H1 (cell line): Measurements from ENCODE around the gene PKIB. TPM values are rescaled to one million over a fixed set of nuclear protein-coding genes. Genes with fewer than 3 reads are reported as not detected.

Source experiments
- CTCF ChIA-PET: fragments of 300-600 bp; sonication (Branson Sonifier 250); formaldehyde crosslinking; loops from one replicate; lab custom pipeline; 2021; ENCODE audit not compliant: partially characterized antibody; lab: Charles Lee
- POLR2A ChIA-PET: fragments of 300-600 bp; sonication (Branson Sonifier 250); formaldehyde crosslinking; loops from one replicate; lab custom pipeline; 2021; ENCODE audit warnings: inconsistent platforms; ENCODE audit not compliant: partially characterized antibody; lab: Charles Lee
- DNase-seq, 2 experiments: peaks; one replicate each; pipeline versions ENCODE4 v3.0.0 to v3.0.0-alpha.2; 2010 to 2022; ENCODE audit warnings: low spot score in 2 of 2, low read depth in 1 of 2, mixed read lengths in 1 of 2
- FAIRE-seq: peaks from 2 replicates; lab custom pipeline; 2011; peaks lifted over from hg19 to GRCh38; lab: Jason Lieb, UNC
- H2AFZ ChIP-seq: 2 replicates; pipeline ENCODE4 v1.8.1; 2012; ENCODE audit warnings: low read length, inconsistent platforms
- H2AK5ac ChIP-seq: 2 replicates; pipeline ENCODE4 v1.6.1; 2013; ENCODE audit warnings: low read depth, low read length
- H2BK120ac ChIP-seq: replicated peaks from 2 replicates; pipeline ENCODE3; 2013; ENCODE audit warnings: low read depth, low read length, inconsistent platforms
- H2BK12ac ChIP-seq: 2 replicates; pipeline ENCODE4 v1.6.1; 2013; ENCODE audit warnings: low read depth, low read length
- H2BK15ac ChIP-seq: 2 replicates; pipeline ENCODE4 v1.6.1; 2013; ENCODE audit warnings: low read length
- H2BK20ac ChIP-seq: 2 replicates; pipeline ENCODE4 v1.6.1; 2013; ENCODE audit warnings: low read length
- H2BK5ac ChIP-seq: 2 replicates; pipeline ENCODE4 v1.6.1; 2013; ENCODE audit warnings: low read depth, low read length
- H3K14ac ChIP-seq: 2 replicates; pipeline ENCODE4 v1.6.1; 2013; ENCODE audit warnings: inconsistent platforms; ENCODE audit not compliant: insufficient read length
- H3K18ac ChIP-seq: 2 replicates; pipeline ENCODE4 v1.6.1; 2013; ENCODE audit warnings: low read length; ENCODE audit errors: extremely low read depth
- H3K23ac ChIP-seq: 2 replicates; pipeline ENCODE4 v1.6.1; 2013; ENCODE audit warnings: inconsistent platforms; ENCODE audit not compliant: insufficient read length
- H3K23me2 ChIP-seq: 2 replicates; pipeline ENCODE4 v1.6.1; 2013; ENCODE audit warnings: low read depth, low read length
- H3K27ac ChIP-seq: 2 replicates; pipeline ENCODE4 v1.6.1; 2011; ENCODE audit warnings: low read depth, low read length, inconsistent platforms
- H3K27me3 ChIP-seq, 4 experiments: replicated peaks in 1 of 4; 1 replicate in 1 of 4; 2 replicates in 3 of 4; pipeline versions ENCODE4 v1.6.1 to v1.8.1; 2011 to 2013; ENCODE audit warnings: low read length in 3 of 4, mild to moderate bottlenecking in 3 of 4, inconsistent platforms in 2 of 4, mixed read lengths in 2 of 4, moderate library complexity in 1 of 4; ENCODE audit not compliant: control insufficient read depth in 3 of 4, insufficient read depth in 3 of 4; ENCODE audit errors: extremely low read depth in 1 of 4
- H3K36me3 ChIP-seq, 4 experiments: 2 replicates each; pipeline versions ENCODE4 v1.6.1 to v1.8.1; 2011 to 2013; ENCODE audit warnings: mild to moderate bottlenecking in 4 of 4, low read length in 3 of 4, moderate library complexity in 2 of 4, control low read depth in 1 of 4, inconsistent platforms in 1 of 4; ENCODE audit not compliant: insufficient read depth in 4 of 4, control insufficient read depth in 2 of 4
- H3K4ac ChIP-seq: replicated peaks from 2 replicates; pipeline ENCODE3; 2013; ENCODE audit warnings: low read length, low read depth, mixed read lengths, inconsistent platforms; ENCODE audit not compliant: insufficient read length
- H3K4me1 ChIP-seq, 4 experiments: replicated peaks in 1 of 4; 1 replicate in 1 of 4; 2 replicates in 3 of 4; pipeline versions ENCODE4 v1.6.1 to v1.8.1; 2011 to 2013; ENCODE audit warnings: low read length in 3 of 4, inconsistent platforms in 2 of 4, mixed read lengths in 1 of 4; ENCODE audit not compliant: insufficient read depth in 4 of 4, control insufficient read depth in 3 of 4
- H3K4me2 ChIP-seq, 2 experiments: 2 replicates each; pipeline versions ENCODE4 v1.6.1 to v1.8.1; 2011 to 2013; ENCODE audit warnings: low read depth in 2 of 2, low read length in 2 of 2, control low read depth in 1 of 2, inconsistent platforms in 1 of 2, mild to moderate bottlenecking in 1 of 2; ENCODE audit not compliant: insufficient read depth in 1 of 2
- H3K4me3 ChIP-seq, 4 experiments: fragments of 200-600, 300-600 bp in 1 of 4; sonication (generic), shearing (Covaris generic), sonication (Bioruptor Twin) in 1 of 4; 2 replicates each; pipeline versions ENCODE4 v1.5.1 to v1.8.1; 2011 to 2016; ENCODE audit warnings: low read length in 4 of 4, low read depth in 3 of 4, control low read depth in 2 of 4, inconsistent platforms in 2 of 4, mild to moderate bottlenecking in 2 of 4, mixed read lengths in 1 of 4, moderate library complexity in 1 of 4; ENCODE audit not compliant: insufficient read depth in 2 of 4; ENCODE audit errors: extremely low read depth in 1 of 4
- H3K56ac ChIP-seq: replicated peaks from 2 replicates; pipeline ENCODE3; 2013; ENCODE audit warnings: low read depth, mild to moderate bottlenecking, mixed read lengths, low read length, inconsistent platforms; ENCODE audit not compliant: insufficient read length
- H3K79me1 ChIP-seq: 2 replicates; pipeline ENCODE4 v1.6.1; 2013; ENCODE audit warnings: low read depth, low read length, control low read depth
- H3K79me2 ChIP-seq, 2 experiments: 2 replicates each; pipeline versions ENCODE4 v1.6.1 to v1.8.1; 2012 to 2013; ENCODE audit warnings: low read length in 2 of 2, mild to moderate bottlenecking in 2 of 2, inconsistent platforms in 1 of 2; ENCODE audit not compliant: insufficient read depth in 2 of 2, control insufficient read depth in 1 of 2
- H3K9ac ChIP-seq, 4 experiments: replicated peaks in 1 of 4; 1 replicate in 1 of 4; 2 replicates in 3 of 4; pipeline versions ENCODE4 v1.6.1 to v1.8.1; 2011 to 2013; ENCODE audit warnings: low read depth in 3 of 4, low read length in 3 of 4, control low read depth in 2 of 4, mild to moderate bottlenecking in 2 of 4, moderate library complexity in 2 of 4, inconsistent platforms in 1 of 4; ENCODE audit errors: extremely low read depth in 1 of 4
- H3K9me3 ChIP-seq, 2 experiments: 2 replicates each; pipeline versions ENCODE4 v1.6.1 to v1.8.1; 2012 to 2013; ENCODE audit warnings: mild to moderate bottlenecking in 2 of 2, moderate library complexity in 2 of 2, control low read depth in 1 of 2, inconsistent platforms in 1 of 2, low read depth in 1 of 2, low read length in 1 of 2, mixed read lengths in 1 of 2; ENCODE audit not compliant: insufficient read depth in 2 of 2
- H4K20me1 ChIP-seq, 2 experiments: replicated peaks in 1 of 2; 2 replicates each; pipeline versions ENCODE3 to v1.8.1; 2011 to 2013; ENCODE audit warnings: inconsistent platforms in 2 of 2, low read length in 2 of 2, mild to moderate bottlenecking in 1 of 2; ENCODE audit not compliant: insufficient read depth in 2 of 2, control insufficient read depth in 1 of 2
- H4K5ac ChIP-seq: 2 replicates; pipeline ENCODE4 v1.6.1; 2013; ENCODE audit warnings: low read length, low read depth, mixed read lengths, inconsistent platforms; ENCODE audit not compliant: insufficient read length
- H4K8ac ChIP-seq: 2 replicates; pipeline ENCODE4 v1.8.0; 2013; ENCODE audit warnings: mild to moderate bottlenecking, moderate library complexity, low read length, inconsistent platforms; ENCODE audit not compliant: insufficient read depth; ENCODE audit errors: extremely low read depth
- H4K91ac ChIP-seq: replicated peaks from 2 replicates; pipeline ENCODE3; 2013; ENCODE audit warnings: low read length, mixed read lengths, inconsistent platforms; ENCODE audit not compliant: insufficient read length
- ASH2L ChIP-seq: fragments of 200-600, 300-600 bp; sonication (generic); IDR thresholded peaks from one replicate; pipeline ENCODE4 v1.7.1; 2017; ENCODE audit warnings: low read length
- BACH1 ChIP-seq: IDR thresholded peaks from 2 replicates; pipeline ENCODE4 v1.6.1; 2012; ENCODE audit warnings: low read length, improper control_type of control experiment
- BRCA1 ChIP-seq: IDR thresholded peaks from 2 replicates; pipeline ENCODE4 v1.6.1; 2012; ENCODE audit warnings: low read depth, low read length, improper control_type of control experiment
- CBX5 ChIP-seq: fragments of 300-800, 300-1000 bp; sonication (generic); IDR thresholded peaks from 2 replicates; pipeline ENCODE4 v1.7.1; 2016; ENCODE audit warnings: antibody characterized with exemption, low read length, low read depth
- CEBPB ChIP-seq: IDR thresholded peaks from 2 replicates; pipeline ENCODE4 v1.6.1; 2012; ENCODE audit warnings: low read depth, low read length
- EP300 ChIP-seq, 2 experiments: IDR thresholded peaks; 1 replicate in 1 of 2; 2 replicates in 1 of 2; pipeline ENCODE4 v1.6.1; 2011 to 2012; ENCODE audit warnings: low read depth in 2 of 2, low read length in 2 of 2, mild to moderate bottlenecking in 2 of 2, borderline replicate concordance in 1 of 2, inconsistent platforms in 1 of 2, moderate library complexity in 1 of 2
- JUN ChIP-seq: IDR thresholded peaks from 2 replicates; pipeline ENCODE4 v1.6.1; 2011; ENCODE audit warnings: low read depth, mild to moderate bottlenecking, improper control_type of control experiment, low read length
- POLR2A ChIP-seq, 2 experiments: IDR thresholded peaks; 1 replicate in 1 of 2; 2 replicates in 1 of 2; pipeline ENCODE4 v1.6.1; 2011; ENCODE audit warnings: low read depth in 2 of 2, low read length in 2 of 2, mild to moderate bottlenecking in 2 of 2; ENCODE audit errors: control extremely low read depth in 1 of 2
- RAD21 ChIP-seq, 2 experiments: IDR thresholded peaks in 1 of 2; conservative IDR thresholded peaks in 1 of 2; 2 replicates each; pipeline ENCODE4 v1.6.1; 2011; ENCODE audit warnings: low read depth in 2 of 2, low read length in 2 of 2, improper control_type of control experiment in 1 of 2, inconsistent platforms in 1 of 2, mild to moderate bottlenecking in 1 of 2, moderate library complexity in 1 of 2
- RNF2 ChIP-seq: fragments of 200-900, 300-1000 bp; sonication (generic); IDR thresholded peaks from 2 replicates; pipeline ENCODE4 v1.7.1; 2016; ENCODE audit warnings: borderline replicate concordance, low read depth, mild to moderate bottlenecking, antibody characterized with exemption, low read length; ENCODE audit not compliant: poor library complexity, severe bottlenecking; ENCODE audit errors: missing control alignments
- WGBS, 2 experiments: shearing (Covaris generic) in 1 of 2; methylation state at CpG; one replicate each; pipeline versions ENCODE4 v1.1.6 to v1.1.7; 2013 to 2015; ENCODE audit warnings: low lambda C conversion rate in 2 of 2, mixed read lengths in 2 of 2, inconsistent platforms in 1 of 2, low coverage in 1 of 2, missing lambda C conversion rate in 1 of 2; ENCODE audit not compliant: insufficient replicate concordance in 2 of 2, insufficient coverage in 1 of 2, insufficient read length in 1 of 2; ENCODE audit errors: extremely low coverage in 1 of 2, missing lambda C conversion rate in 1 of 2; 5-methylcytosine and 5-hydroxymethylcytosine counted together
- polyA plus RNA-seq, 7 experiments: library from polyadenylated mRNA; depleted of rRNA in 3 of 7; stranded (reverse) in 5 of 7; unstranded in 2 of 7; fragments of >200 nt in 5 of 7; fragments of 200-250 nt in 2 of 7; gene quantifications; 1 replicate in 5 of 7; 2 replicates in 1 of 7; 4 replicates in 1 of 7; pipeline versions ENCODE4 v1.2.1 to v1.2.3, GENCODE V29; 2011 to 2013; ENCODE audit warnings: missing spikeins in 2 of 7, mixed read lengths in 2 of 7
- total RNA-seq: library from RNA; stranded (reverse); fragmentation: NEBNext Ultra II Directional; extraction: Animal tissue kit (Norgen Biotek cat#: 25700); gene quantifications from 2 replicates; pipeline ENCODE4 v1.2.1, GENCODE V29; 2021
- TF ChIP-seq, protein P1 (sequence below): IDR thresholded peaks from 2 replicates; pipeline ENCODE4 v1.6.1; 2012; ENCODE audit warnings: inconsistent platforms

PKIB gene
- total and polyA plus RNA-seq, 2 of the 8 experiments (the other 6 are each of a cell fraction or from before 2014, with no cell fraction given), result 13.5 to 73.3 TPM

DNA sequence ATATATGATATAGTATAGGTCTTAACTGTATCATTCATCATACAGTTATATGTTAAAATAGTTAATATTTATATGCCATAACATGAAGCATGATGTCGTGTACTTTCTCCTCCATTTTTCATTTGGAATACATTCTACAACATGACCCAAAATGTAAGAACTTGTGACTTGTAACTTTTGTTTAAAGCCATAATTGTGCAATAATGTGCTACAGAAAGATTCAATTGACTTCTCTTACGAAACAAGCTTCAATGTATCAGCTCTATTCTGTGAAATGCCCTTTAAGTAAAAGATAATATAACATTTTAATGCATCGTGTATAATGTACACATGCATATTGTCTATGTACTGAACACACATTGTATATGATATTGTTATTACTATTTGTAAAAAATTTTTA is 92.6 kb downstream of the PKIB start:
- H3K23me2 ChIP-seq, result no peaks in the 10 kb centered on the region
- H3K4me3 ChIP-seq, result no peak overlapping the region
- H3K4ac ChIP-seq, result no peak overlapping the region
- FAIRE-seq (no peak), DNase-seq (no peak)
- no peaks in the 10 kb centered on the region for H4K20me1 ChIP-seq
- no peaks in the 10 kb centered on the region for H3K36me3 ChIP-seq
- H2BK12ac ChIP-seq, result no peak overlapping the region
- H3K27ac ChIP-seq, result no peak overlapping the region
- H3K79me1 ChIP-seq, result no peaks in the 10 kb centered on the region
- no peak overlapping the region for H2BK20ac ChIP-seq
- H4K91ac ChIP-seq, result no peak overlapping the region
- no peak overlapping the region for H2BK120ac ChIP-seq
- CTCF ChIA-PET, result interaction anchor here (1.3 to 2.1 kb wide), 2 partner anchors 10 to 13 kb away, joined by 6 to 9 read pairs; no protein-coding TSS in a partner anchor
- no peaks in the 10 kb centered on the region for H3K9me3 ChIP-seq
- no peak overlapping the region for H3K9ac ChIP-seq
- H3K14ac ChIP-seq, result no peak overlapping the region
- H3K23ac ChIP-seq, result no peak overlapping the region
- no peaks in the 10 kb centered on the region for H3K79me2 ChIP-seq
- no peak overlapping the region for H2BK5ac ChIP-seq
- no peak overlapping the region for H2AFZ ChIP-seq
- no peak overlapping the region for H3K18ac ChIP-seq
- 92% methylated on average over 3 of the region's 3 CpGs; no CpG with 5 or more reads in 1 of the 2 experiments for WGBS, 2 experiments
- H3K4me1 ChIP-seq, result peaks cover 0 to 2% (median 0%) of the 10 kb centered on the region in 4 experiments; a peak in 1 of 7 replicates
- H3K4me2 ChIP-seq, result no peak overlapping the region
- no peak overlapping the region for H4K8ac ChIP-seq
- POLR2A ChIA-PET, result no interaction called here
- H3K27me3 ChIP-seq, result peaks cover 0 to 2% (median 0%) of the 10 kb centered on the region in 4 experiments; a peak in 1 of 7 replicates
- H2BK15ac ChIP-seq, result no peak overlapping the region
- no peak overlapping the region for H2AK5ac ChIP-seq
- H4K5ac ChIP-seq, result no peak overlapping the region
- H3K56ac ChIP-seq, result no peak overlapping the region
- no peak for TF ChIP-seq POLR2A (IDR thresholded peaks at IDR 0.05; ENCODE audit: control extremely low read depth in 1 of 2, low read depth in 2 of 2, low read length in 2 of 2)
- no peak for TF ChIP-seq BRCA1
- TF ChIP-seq RAD21 (IDR thresholded peaks at IDR 0.05 in 1 of 2, conservative IDR thresholded peaks at IDR 0.05 in 1 of 2; ENCODE audit: low read depth in 2 of 2, low read length in 2 of 2), result no peak
- TF ChIP-seq ASH2L, result no peak
- no peak for TF ChIP-seq EP300 (IDR thresholded peaks at IDR 0.05; ENCODE audit: borderline replicate concordance in 1 of 2, low read depth in 2 of 2, low read length in 2 of 2)
- TF ChIP-seq, protein P1, sequence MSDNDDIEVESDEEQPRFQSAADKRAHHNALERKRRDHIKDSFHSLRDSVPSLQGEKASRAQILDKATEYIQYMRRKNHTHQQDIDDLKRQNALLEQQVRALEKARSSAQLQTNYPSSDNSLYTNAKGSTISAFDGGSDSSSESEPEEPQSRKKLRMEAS, result no peak
- TF ChIP-seq CEBPB, result no peak
- no peak for TF ChIP-seq RNF2
- no peak for TF ChIP-seq BACH1
- TF ChIP-seq CBX5, result no peak
- TF ChIP-seq JUN, result no peak
